GM12872 (cell line): ENCODE results near the gene TIMM8B.

Experiments
- CTCF ChIP-seq: IDR thresholded peaks from 3 replicates; pipeline ENCODE4 v1.5.1; 2011; ENCODE audit warnings: low read depth, mild to moderate bottlenecking, low read length, moderate library complexity; ENCODE audit not compliant: insufficient read depth

The TIMM8B gene

GRCh38 chr11:112121981-112122615 is 35.5 kb upstream of the TIMM8B start:
- no peak for TF ChIP-seq CTCF

GRCh38 chr11:112118176-112118575 is 31.6 kb upstream of the TIMM8B start:
- no peak for TF ChIP-seq CTCF

- no peak for TF ChIP-seq CTCF
Observed at GRCh38 chr11:112115386-112115785, 28.8 kb upstream of the TIMM8B start.

GRCh38 chr11:112114460-112114859 is 27.9 kb upstream of the TIMM8B start:
- no peak for TF ChIP-seq CTCF

- TF ChIP-seq CTCF = peak; percentile 80
Observed at GRCh38 chr11:112113539-112114457, 27.2 kb upstream of the TIMM8B start.

GRCh38 chr11:112106070-112106469 is 19.5 kb upstream of the TIMM8B start:
- no peak for TF ChIP-seq CTCF

GRCh38 chr11:112103446-112103845 is 16.9 kb upstream of the TIMM8B start:
- no peak for TF ChIP-seq CTCF
